CD4-positive, alpha-beta T cell treated with Interleukin-17A for 1 hour (primary cell): ENCODE results near the gene ADCY5.

Experiments used
- DNase-seq: peaks from one replicate; pipeline ENCODE4 v3.0.0-alpha.2; 2020

Gene ADCY5

GRCh38 chr3:123296261-123296660 lies 152.6 kb downstream of the ADCY5 start:
- no peak for DNase-seq

GRCh38 chr3:123295901-123296250 lies 153.0 kb downstream of the ADCY5 start:
- no peak for DNase-seq

GRCh38 chr3:123295171-123295900 lies 153.6 kb downstream of the ADCY5 start:
- DNase-seq, result no peak

- no peak for DNase-seq
Measured at GRCh38 chr3:123294296-123294938, 154.5 kb downstream of the ADCY5 start.

DNA sequence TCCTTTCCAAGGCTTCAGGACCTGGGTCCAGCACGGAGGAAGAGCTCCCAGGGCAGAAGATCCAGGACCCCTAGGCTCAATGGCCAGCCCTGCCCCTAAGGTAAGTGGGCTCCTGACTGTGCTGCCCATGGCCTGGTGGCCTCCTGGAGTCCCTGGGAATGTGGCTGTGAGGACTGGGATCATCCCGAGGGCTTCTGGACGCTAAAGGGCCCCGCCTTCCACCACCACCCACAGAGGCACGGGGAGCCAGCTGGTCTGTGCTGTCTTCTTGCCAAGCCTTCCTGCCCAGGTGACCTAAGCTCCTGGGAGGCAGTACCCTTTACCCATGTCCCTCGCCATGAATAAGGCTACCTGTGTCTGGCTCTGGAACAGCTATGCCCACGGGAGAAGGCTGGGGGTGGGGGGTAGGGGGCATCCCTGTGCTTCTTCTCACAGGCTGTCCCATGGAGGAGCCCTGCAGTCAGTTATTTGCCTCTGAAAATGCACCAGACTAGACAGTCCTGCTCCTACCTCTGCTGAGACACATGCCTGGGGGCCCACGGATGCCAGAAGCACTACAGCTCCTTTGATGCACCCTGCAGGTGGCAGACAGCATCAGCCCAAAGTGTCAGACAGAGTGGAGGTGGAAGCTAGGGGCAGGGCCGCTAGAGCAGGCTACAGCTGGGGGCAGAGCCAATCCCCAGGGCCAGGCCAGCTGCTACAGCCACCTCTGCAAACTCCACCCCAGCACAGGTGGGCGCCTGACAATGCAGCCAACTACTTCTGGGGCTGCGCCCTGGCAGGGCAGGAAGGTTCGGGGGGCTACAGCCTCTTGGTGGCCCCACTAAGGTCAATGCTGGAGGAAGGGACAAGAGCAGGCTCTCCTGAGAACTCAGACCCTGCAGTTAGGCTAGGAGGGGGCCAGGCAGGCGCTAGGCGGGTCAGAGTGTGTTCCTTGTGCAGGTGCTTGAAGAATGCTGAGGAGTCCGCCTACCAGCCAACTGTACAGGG lies 156.3 kb downstream of the ADCY5 start:
- no peak for DNase-seq

DNA sequence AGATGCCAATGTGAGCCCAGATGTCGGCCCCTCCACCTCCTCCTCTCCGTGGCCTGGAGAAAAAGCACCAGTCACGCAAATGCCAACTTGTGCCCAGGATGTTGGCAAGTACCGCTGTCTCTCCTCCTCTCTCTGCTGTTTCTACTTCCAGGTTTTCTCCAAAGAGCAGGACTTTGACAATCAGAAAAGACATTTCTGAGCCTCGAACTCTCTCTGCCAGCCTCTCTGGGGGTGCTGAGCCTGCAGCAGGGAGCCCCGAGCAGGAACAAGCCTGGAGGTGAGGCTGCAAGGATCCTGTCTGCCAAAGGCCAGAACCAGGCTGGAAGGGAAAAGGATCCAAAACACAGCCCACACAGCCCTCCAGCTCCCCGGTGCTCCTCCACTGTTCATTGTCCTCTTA lies 157.5 kb downstream of the ADCY5 start:
- DNase-seq, result no peak

- DNase-seq, result no peak
Measured at GRCh38 chr3:123290962-123291361, 157.9 kb downstream of the ADCY5 start.

- no peak for DNase-seq
Measured at GRCh38 chr3:123290107-123290930, 158.6 kb downstream of the ADCY5 start.

GRCh38 chr3:123289391-123290106 lies 159.3 kb downstream of the ADCY5 start:
- DNase-seq, result no peak

DNA sequence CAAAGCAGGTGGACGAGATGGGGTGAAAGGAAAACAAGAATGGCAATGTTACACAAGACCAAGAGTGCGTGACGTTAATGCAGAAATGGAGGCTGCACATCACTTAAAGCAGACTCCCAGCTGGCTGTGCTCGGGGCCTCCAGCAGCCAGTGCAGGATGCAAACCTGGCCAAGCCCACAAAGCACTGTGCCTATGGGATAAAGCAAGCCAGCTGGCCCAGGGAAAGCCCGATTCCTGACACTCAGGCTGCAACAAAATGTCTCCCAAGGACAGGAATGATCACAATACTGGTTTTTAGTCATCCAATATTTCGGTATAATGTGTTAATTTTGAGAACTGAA lies 161.0 kb downstream of the ADCY5 start:
- no peak for DNase-seq

GRCh38 chr3:123287051-123287961 lies 161.6 kb downstream of the ADCY5 start:
- DNase-seq, result no peak

DNA sequence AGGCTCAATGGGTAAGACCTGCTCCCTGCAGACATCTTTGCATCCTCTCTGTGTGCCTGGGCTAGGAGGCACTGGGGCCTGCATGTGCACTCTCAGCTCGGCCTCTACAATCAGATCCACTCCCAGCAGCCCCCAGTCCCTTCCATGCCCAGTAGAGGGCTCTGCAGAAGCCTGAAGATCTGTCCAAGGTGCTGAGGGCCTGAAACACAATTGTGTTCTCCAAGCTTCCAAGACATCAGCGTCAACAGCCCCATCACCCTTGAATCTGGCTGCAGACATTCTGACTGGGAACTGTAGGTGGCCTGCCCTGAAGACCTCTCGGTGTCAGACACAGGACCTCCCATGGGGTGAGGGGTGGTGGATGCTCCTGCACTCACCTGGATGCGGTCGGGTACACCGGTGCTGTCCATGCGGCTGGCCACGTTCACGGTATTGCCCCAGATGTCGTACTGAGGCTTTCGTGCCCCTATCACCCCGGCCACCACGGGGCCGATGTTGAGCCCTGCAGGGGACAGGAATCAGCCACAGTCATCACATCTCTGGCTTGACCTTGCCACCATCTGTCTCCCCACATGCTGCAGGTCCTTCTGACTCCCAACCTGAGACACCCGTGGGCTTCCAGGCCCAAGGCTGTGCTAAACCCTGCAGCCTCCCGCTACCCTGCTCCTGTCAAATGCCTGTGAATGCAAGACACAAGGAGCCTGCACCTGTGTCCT lies 162.4 kb downstream of the ADCY5 start:
- peak; percentile 22 for DNase-seq

- no peak for DNase-seq
Measured at GRCh38 chr3:123285931-123286307, 163.0 kb downstream of the ADCY5 start.

DNA sequence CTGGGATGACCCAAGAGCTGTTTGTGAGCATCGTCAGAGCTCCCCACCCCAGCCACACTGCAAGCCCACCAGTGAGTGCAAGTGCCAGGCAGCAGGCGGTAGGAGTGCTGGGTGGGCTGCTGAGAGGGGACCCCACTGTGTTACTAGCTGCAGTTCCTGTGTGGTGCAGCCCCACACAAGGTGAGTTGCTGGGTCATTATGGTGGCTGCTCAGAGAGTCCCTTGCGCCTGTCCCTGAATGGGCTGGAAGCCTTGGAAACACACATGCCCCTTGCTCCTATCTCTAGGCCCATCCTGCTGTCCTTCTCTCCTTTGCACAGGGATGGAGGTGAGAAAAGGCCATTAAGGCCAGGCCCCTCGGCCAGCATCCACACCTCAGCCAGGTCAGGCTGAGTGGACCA lies 163.4 kb downstream of the ADCY5 start:
- no peak for DNase-seq

DNA sequence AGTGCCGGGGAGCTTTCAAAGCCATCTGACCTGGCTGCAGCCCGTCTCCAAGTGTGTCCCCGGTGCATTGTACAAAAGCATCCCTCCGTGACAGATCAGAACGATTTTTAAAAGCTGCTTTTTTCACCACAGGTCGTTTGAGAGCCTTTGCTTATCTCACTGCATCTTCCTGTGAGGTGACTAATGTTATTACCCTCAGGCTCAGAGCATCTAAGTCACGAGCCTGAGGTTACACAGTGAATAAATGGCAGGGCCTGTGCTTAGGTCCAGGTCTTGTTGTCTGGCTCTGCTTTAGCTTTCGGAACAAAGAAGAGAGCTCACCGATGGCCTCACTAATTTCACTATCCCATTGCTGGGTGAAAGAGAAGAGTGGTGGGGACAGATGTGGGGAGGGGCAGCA lies 163.8 kb downstream of the ADCY5 start:
- no peak for DNase-seq

DNA sequence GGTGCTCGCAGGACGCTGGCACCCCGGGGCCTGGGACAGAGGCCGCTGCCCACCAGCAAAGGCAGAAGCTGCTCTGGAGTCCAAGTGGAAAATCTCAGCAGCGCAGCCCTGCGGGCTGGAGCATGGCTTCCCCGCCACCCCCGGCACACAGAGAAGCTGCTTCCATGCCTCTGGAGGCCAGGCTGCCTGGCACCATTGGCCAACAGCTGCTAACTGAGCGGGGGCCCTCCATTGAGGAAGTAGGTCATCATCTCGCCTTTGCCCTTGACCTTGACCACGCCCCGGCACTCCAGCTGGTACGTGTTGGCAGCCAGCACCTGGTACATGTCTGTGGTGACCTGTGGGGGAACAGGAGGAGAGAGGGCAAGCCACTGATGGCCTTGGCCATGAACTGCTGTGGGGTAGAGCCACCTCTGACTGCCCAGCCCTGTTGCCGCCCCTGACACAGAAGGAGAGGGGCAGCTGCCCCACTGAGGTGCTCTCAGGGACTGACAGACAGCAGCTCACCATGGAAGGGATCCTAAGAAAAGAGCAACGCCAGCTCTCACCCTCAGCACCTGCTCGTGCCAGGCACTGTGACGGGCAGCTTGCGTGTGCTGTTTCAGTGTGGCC lies 164.4 kb downstream of the ADCY5 start:
- no peak for DNase-seq

GRCh38 chr3:123283657-123284398 lies 165.1 kb downstream of the ADCY5 start:
- DNase-seq, result no peak

GRCh38 chr3:123283074-123283473 lies 165.8 kb downstream of the ADCY5 start:
- no peak for DNase-seq

- DNase-seq, result no peak
Measured at GRCh38 chr3:123282461-123282860, 166.4 kb downstream of the ADCY5 start.
